SU-DHL-6 (cell line): ENCODE data around the gene HOXC11.

Experiments
- H2AFZ ChIP-seq: fragments of 200-600 bp; sonication (generic); 2 replicates; pipeline ENCODE4 v1.6.1; 2014; ENCODE audit warnings: low read depth, mild to moderate bottlenecking, moderate library complexity, mixed read lengths, antibody characterized with exemption, low read length; ENCODE audit not compliant: severe bottlenecking
- H3F3A ChIP-seq: fragments of 200-600 bp; shearing (Covaris generic); 2 replicates; pipeline ENCODE4 v1.6.0; 2016; ENCODE audit warnings: antibody characterized with exemption, mild to moderate bottlenecking; ENCODE audit not compliant: insufficient read depth
- H3K27ac ChIP-seq: fragments of 200-600 bp; sonication (generic); 2 replicates; pipeline ENCODE4 v1.5.1; 2016; ENCODE audit warnings: low read depth, mild to moderate bottlenecking, low read length, moderate library complexity, mixed read lengths
- H3K27me3 ChIP-seq: fragments of 200-600 bp; sonication (generic), shearing (Covaris generic); 2 replicates; pipeline ENCODE4 v1.6.0; 2014; ENCODE audit warnings: mild to moderate bottlenecking, low read length
- H3K36me3 ChIP-seq: fragments of 200-600 bp; sonication (generic); 2 replicates; pipeline ENCODE4 v1.6.1; 2014; ENCODE audit warnings: mild to moderate bottlenecking, low read length, mixed read lengths
- H3K4me2 ChIP-seq: fragments of 300-600, 200-600 bp; shearing (Covaris generic), sonication (generic); 2 replicates; pipeline ENCODE4 v1.6.0; 2014; ENCODE audit warnings: low read length, low read depth, mild to moderate bottlenecking; ENCODE audit not compliant: poor library complexity, severe bottlenecking
- H3K4me3 ChIP-seq: fragments of 200-600 bp; sonication (generic); 2 replicates; pipeline ENCODE4 v1.5.1; 2014; ENCODE audit warnings: antibody characterized with exemption, low read length, mild to moderate bottlenecking, mixed read lengths; ENCODE audit not compliant: insufficient read depth, poor library complexity, severe bottlenecking
- H3K79me2 ChIP-seq: fragments of 200-600 bp; sonication (generic); 2 replicates; pipeline ENCODE4 v1.6.1; 2014; ENCODE audit warnings: mild to moderate bottlenecking, low read length, moderate library complexity; ENCODE audit not compliant: insufficient read depth
- H3K9ac ChIP-seq: fragments of 200-600 bp; sonication (generic); 2 replicates; pipeline ENCODE4 v1.7.0; 2014; ENCODE audit warnings: mild to moderate bottlenecking, low read length
- H3K9me2 ChIP-seq: fragments of 200-600 bp; sonication (generic); replicated peaks from 2 replicates; pipeline ENCODE4 v1.6.1; 2014; ENCODE audit warnings: low read length; ENCODE audit not compliant: insufficient read depth
- H3K9me3 ChIP-seq: fragments of 200-600 bp; sonication (generic); 2 replicates; pipeline ENCODE4 v1.6.1; 2014; ENCODE audit warnings: low read length, mixed read lengths; ENCODE audit not compliant: insufficient read depth
- H4K20me1 ChIP-seq: fragments of 200-600 bp; sonication (generic); 2 replicates; pipeline ENCODE4 v1.6.1; 2014; ENCODE audit warnings: low read depth, mild to moderate bottlenecking, antibody characterized with exemption, low read length, moderate library complexity, mixed read lengths
- EZH2phosphoT487 ChIP-seq: fragments of 200-600 bp; sonication (generic), shearing (Covaris generic); conservative IDR thresholded peaks from 2 replicates; pipeline ENCODE4 v1.6.1; 2018; ENCODE audit warnings: mild to moderate bottlenecking, antibody characterized with exemption, low read length, moderate library complexity, mixed read lengths
- TF ChIP-seq, protein P1 (sequence below): fragments of 200-600 bp; sonication (generic); IDR thresholded peaks from one replicate; pipeline ENCODE4 v1.5.1; 2017; ENCODE audit warnings: antibody characterized with exemption, mild to moderate bottlenecking, low read length, moderate library complexity; ENCODE audit not compliant: insufficient read depth, poor library complexity, severe bottlenecking

Gene HOXC11

DNA sequence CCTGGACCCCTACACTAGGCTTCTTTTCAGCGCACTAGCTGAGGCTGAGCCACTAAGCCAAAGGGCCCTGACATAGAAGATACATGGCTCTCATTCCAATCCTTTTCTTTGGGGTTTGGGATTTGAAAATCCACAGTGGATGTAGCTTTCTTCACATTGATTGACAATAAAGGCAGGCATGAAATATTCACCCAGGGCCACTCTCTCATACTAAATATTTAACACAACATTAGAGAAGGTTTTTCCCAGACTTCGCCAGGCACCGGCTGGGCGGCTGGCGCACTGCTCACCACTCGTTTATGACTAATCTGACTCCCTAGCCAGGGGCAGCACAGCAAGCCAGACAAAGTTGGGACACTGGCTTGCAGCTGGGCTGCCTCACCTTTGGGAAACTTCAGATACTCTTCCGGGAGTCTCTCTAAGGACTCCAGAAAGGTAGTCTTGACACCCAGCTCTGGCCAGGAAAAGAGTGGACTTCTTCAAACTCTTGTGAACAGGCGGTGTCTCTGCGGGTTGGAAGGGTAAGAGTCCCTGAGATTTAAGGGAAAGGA, 699 bp upstream of the HOXC11 start:
- no peaks in the 10 kb centered on the region for H3K36me3 ChIP-seq
- H3K9ac ChIP-seq, result no peak overlapping the region
- no peaks in the 10 kb centered on the region for H3K27me3 ChIP-seq
- no peak for TF ChIP-seq EZH2phosphoT487
- TF ChIP-seq, protein P1, sequence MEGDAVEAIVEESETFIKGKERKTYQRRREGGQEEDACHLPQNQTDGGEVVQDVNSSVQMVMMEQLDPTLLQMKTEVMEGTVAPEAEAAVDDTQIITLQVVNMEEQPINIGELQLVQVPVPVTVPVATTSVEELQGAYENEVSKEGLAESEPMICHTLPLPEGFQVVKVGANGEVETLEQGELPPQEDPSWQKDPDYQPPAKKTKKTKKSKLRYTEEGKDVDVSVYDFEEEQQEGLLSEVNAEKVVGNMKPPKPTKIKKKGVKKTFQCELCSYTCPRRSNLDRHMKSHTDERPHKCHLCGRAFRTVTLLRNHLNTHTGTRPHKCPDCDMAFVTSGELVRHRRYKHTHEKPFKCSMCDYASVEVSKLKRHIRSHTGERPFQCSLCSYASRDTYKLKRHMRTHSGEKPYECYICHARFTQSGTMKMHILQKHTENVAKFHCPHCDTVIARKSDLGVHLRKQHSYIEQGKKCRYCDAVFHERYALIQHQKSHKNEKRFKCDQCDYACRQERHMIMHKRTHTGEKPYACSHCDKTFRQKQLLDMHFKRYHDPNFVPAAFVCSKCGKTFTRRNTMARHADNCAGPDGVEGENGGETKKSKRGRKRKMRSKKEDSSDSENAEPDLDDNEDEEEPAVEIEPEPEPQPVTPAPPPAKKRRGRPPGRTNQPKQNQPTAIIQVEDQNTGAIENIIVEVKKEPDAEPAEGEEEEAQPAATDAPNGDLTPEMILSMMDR, result no peak
- H3K27ac ChIP-seq, result no peak overlapping the region
- no peak overlapping the region for H3K4me3 ChIP-seq
- H3F3A ChIP-seq, result no peaks in the 10 kb centered on the region
- H2AFZ ChIP-seq, result no peak overlapping the region
- no peak overlapping the region for H3K4me2 ChIP-seq
- H3K79me2 ChIP-seq, result no peaks in the 10 kb centered on the region
- H3K9me2 ChIP-seq, result no peaks in the 10 kb centered on the region
- H3K9me3 ChIP-seq, result no peaks in the 10 kb centered on the region
- H4K20me1 ChIP-seq, result no peaks in the 10 kb centered on the region

DNA sequence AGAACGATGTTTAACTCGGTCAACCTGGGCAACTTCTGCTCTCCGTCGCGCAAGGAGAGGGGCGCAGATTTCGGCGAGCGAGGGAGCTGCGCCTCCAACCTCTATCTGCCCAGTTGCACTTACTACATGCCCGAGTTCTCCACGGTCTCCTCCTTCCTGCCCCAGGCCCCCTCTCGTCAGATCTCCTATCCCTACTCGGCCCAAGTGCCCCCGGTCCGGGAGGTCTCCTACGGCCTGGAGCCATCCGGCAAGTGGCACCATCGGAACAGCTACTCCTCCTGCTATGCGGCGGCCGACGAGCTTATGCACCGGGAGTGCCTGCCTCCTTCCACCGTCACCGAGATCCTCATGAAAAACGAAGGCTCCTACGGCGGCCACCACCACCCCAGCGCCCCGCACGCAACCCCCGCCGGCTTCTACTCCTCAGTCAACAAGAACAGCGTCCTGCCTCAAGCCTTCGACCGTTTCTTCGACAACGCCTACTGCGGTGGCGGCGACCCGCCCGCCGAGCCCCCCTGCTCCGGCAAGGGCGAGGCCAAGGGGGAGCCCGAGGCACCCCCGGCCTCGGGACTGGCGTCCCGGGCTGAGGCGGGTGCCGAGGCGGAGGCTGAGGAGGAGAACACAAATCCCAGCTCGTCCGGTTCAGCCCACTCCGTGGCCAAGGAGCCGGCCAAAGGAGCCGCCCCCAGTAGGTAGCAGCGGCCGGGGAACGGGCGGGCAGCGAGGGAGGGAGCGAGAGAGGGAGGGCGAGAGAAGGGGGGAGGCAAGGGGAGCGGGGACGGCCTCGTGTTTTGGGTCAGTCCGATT, 513 bp downstream of the HOXC11 start:
- H3K9ac ChIP-seq, result no peak overlapping the region
- H3K4me2 ChIP-seq, result no peak overlapping the region
- no peak overlapping the region for H2AFZ ChIP-seq
- no peaks in the 10 kb centered on the region for H3K27me3 ChIP-seq
- H3K9me2 ChIP-seq, result no peaks in the 10 kb centered on the region
- no peaks in the 10 kb centered on the region for H3K79me2 ChIP-seq
- TF ChIP-seq, protein P1, result no peak
- TF ChIP-seq EZH2phosphoT487, result no peak
- H3K4me3 ChIP-seq, result no peak overlapping the region
- no peaks in the 10 kb centered on the region for H3K36me3 ChIP-seq
- no peaks in the 10 kb centered on the region for H4K20me1 ChIP-seq
- no peaks in the 10 kb centered on the region for H3K9me3 ChIP-seq
- H3F3A ChIP-seq, result no peaks in the 10 kb centered on the region
- H3K27ac ChIP-seq, result no peak overlapping the region

DNA sequence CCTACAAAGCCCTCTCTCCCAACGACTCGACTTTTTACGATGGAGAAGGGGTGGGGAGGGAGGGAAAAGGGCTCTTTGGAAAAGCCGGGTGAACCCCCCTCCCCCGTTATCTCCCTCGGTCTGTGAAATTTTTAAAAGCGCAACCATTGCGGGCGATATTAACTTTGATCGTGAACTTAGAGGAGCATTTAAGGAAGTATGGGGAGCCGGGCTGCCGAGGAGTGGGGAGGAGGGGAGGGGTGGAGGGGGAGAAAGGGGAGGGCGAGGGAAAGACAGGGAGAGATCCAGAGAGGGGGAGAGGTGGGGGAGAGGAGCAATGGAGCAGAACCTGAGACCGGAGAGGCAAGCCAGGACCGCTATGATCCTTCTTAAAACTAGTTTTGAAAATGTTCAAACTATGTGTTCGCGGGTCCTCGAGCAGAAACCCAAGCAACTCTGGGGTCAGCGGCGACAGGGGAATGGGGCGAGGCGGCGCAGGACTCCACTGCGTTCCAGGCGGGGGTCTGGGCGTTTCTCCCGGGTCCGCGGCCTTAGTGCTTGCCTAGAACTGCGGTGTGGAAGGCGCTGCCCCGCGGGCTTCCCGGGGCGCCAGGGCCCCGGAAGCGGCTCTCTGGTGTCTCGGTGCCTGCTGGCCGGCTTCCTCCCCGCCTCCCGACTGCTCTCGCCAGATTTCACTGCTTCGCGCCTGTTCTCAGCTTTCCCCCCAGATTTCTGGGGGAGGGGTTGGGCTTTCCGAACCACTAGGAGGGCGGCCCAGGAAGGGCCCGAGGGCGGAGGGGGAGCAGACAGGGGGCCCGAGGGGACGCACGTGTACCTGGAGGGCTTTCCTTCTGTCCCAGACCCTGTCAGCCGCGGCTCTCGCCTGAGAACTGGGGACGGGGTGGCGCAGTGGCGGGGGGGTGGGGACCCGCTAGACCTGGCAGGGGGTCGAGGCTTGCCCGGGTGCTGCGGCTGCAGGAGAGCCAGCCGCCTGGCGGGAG, 1.4 kb downstream of the HOXC11 start, which contains the start of gene HOTAIR:
TSS of gene HOTAIR (minus strand) at position 871 of the 980 bp plus-strand sequence.
- TF ChIP-seq, protein P1, result no peak
- no peak for TF ChIP-seq EZH2phosphoT487
- no peaks in the 10 kb centered on the region for H4K20me1 ChIP-seq
- H3K4me3 ChIP-seq, result no peak within 1 kb of the TSS
- no peaks in the 10 kb centered on the region for H3K79me2 ChIP-seq
- H3K36me3 ChIP-seq, result no peaks in the 10 kb centered on the region
- H3K27me3 ChIP-seq, result no peaks in the 10 kb centered on the region
- H3K4me2 ChIP-seq, result no peak within 1 kb of the TSS
- H2AFZ ChIP-seq, result no peak within 1 kb of the TSS
- H3K27ac ChIP-seq, result no peak within 1 kb of the TSS
- H3K9me3 ChIP-seq, result no peaks in the 10 kb centered on the region
- no peaks in the 10 kb centered on the region for H3F3A ChIP-seq
- H3K9me2 ChIP-seq, result no peaks in the 10 kb centered on the region
- no peak within 1 kb of the TSS for H3K9ac ChIP-seq
